IPS-18a (cell line): ENCODE data around the gene RLN3.
A peak's percentile ranks its signal among the peaks of the same experiment; 100 is the strongest.
"Not testable (repeated sequence)": the region's sequence is repeated elsewhere in the genome, so short reads cannot be mapped to it uniquely, and the experiment has no call there.

Experiments used
- H3K27ac ChIP-seq: one replicate; pipeline ENCODE4 v1.5.1; 2013; ENCODE audit warnings: low read length
- H3K27me3 ChIP-seq: one replicate; pipeline ENCODE4 v1.6.1; 2013; ENCODE audit warnings: mild to moderate bottlenecking, low read length; ENCODE audit not compliant: control insufficient read depth, insufficient read depth
- H3K36me3 ChIP-seq: one replicate; pipeline ENCODE4 v1.6.1; 2013; ENCODE audit warnings: low read depth, low read length; ENCODE audit not compliant: control insufficient read depth
- H3K4me1 ChIP-seq: one replicate; pipeline ENCODE4 v1.6.1; 2013; ENCODE audit warnings: low read depth, low read length; ENCODE audit not compliant: control insufficient read depth
- H3K4me3 ChIP-seq: one replicate; pipeline ENCODE4 v1.5.1; 2013; ENCODE audit warnings: low read length
- H3K9ac ChIP-seq: one replicate; pipeline ENCODE4 v1.6.1; 2013; ENCODE audit warnings: mild to moderate bottlenecking, low read length, moderate library complexity
- H3K9me3 ChIP-seq: one replicate; pipeline ENCODE4 v1.6.1; 2013; ENCODE audit warnings: low read depth, low read length; ENCODE audit not compliant: control insufficient read depth

Gene RLN3

GRCh38 chr19:14031719-14032480 is 4.0 kb downstream of the RLN3 start, which contains the start of gene IL27RA:
IL27RA (plus strand) TSS chr19:14031762; CDS start chr19:14031873, 111 bp downstream.
- H3K9me3 ChIP-seq: no peaks in the 10 kb centered on the region
- peak within 1 kb of the TSS; percentile 82 for H3K4me3 ChIP-seq
- no peaks in the 10 kb centered on the region for H3K36me3 ChIP-seq
- H3K4me1 ChIP-seq: peaks cover 5% of the 10 kb centered on the region
- peak within 1 kb of the TSS; percentile 58 for H3K9ac ChIP-seq
- H3K27ac ChIP-seq: no peak within 1 kb of the TSS
- H3K27me3 ChIP-seq: peaks cover 21% of the 10 kb centered on the region

GRCh38 chr19:14033946-14034345 is 6.0 kb downstream of the RLN3 start:
- Histone ChIP-seq H3K36me3 (no peaks in the 10 kb centered on the region), H3K4me1 (peaks cover 5% of the 10 kb centered on the region), H3K27me3 (peaks cover 21% of the 10 kb centered on the region), H3K4me3 (no peak overlapping the region), H3K27ac (no peak overlapping the region), H3K9me3 (no peaks in the 10 kb centered on the region), H3K9ac (no peak overlapping the region)

- peaks cover 18% of the 10 kb centered on the region for H3K27me3 ChIP-seq
- H3K9ac ChIP-seq: not testable (repeated sequence)
These were observed 7.2 kb downstream of the RLN3 start for GRCh38 chr19:14035159-14035558.

GRCh38 chr19:14035706-14036105 is 7.8 kb downstream of the RLN3 start:
- Histone ChIP-seq H3K36me3 (no peaks in the 10 kb centered on the region), H3K9ac (no peak overlapping the region), H3K27me3 (peaks cover 13% of the 10 kb centered on the region), H3K27ac (no peak overlapping the region), H3K4me1 (peaks cover 5% of the 10 kb centered on the region), H3K9me3 (no peaks in the 10 kb centered on the region), H3K4me3 (no peak overlapping the region)

More at GRCh38 chr19:14035159-14035558, 7.2 kb downstream of the RLN3 start:
- H3K36me3 ChIP-seq, H3K4me3 ChIP-seq, H3K27ac ChIP-seq, H3K4me1 ChIP-seq, H3K9me3 ChIP-seq: not testable (repeated sequence)

GRCh38 chr19:14039181-14039580 is 11.2 kb downstream of the RLN3 start:
- Histone ChIP-seq H3K4me1 (no peaks in the 10 kb centered on the region), H3K36me3 (no peaks in the 10 kb centered on the region), H3K27me3 (no peaks in the 10 kb centered on the region), H3K9ac (no peak overlapping the region), H3K4me3 (no peak overlapping the region), H3K9me3 (no peaks in the 10 kb centered on the region), H3K27ac (no peak overlapping the region)

- Histone ChIP-seq H3K27ac (peak overlapping the region; percentile 76), H3K9ac (peak overlapping the region; percentile 62)
- not testable (repeated sequence) for H3K36me3 ChIP-seq
These were observed 15.0 kb downstream of the RLN3 start for GRCh38 chr19:14042659-14043608.

GRCh38 chr19:14047866-14048265 is 19.9 kb downstream of the RLN3 start:
- not testable (repeated sequence) for H3K4me1 ChIP-seq, H3K9ac ChIP-seq, H3K4me3 ChIP-seq, H3K27me3 ChIP-seq, H3K36me3 ChIP-seq, H3K9me3 ChIP-seq, H3K27ac ChIP-seq

More at GRCh38 chr19:14042659-14043608, 15.0 kb downstream of the RLN3 start:
- H3K27me3 ChIP-seq, H3K4me3 ChIP-seq, H3K4me1 ChIP-seq, H3K9me3 ChIP-seq: not testable (repeated sequence)

- H3K4me1 ChIP-seq: no peaks in the 10 kb centered on the region
- peaks cover 3% of the 10 kb centered on the region for H3K9me3 ChIP-seq
- no peak overlapping the region for H3K27ac ChIP-seq
- no peaks in the 10 kb centered on the region for H3K36me3 ChIP-seq
- no peak overlapping the region for H3K4me3 ChIP-seq
- H3K9ac ChIP-seq: no peak overlapping the region
- H3K27me3 ChIP-seq: no peaks in the 10 kb centered on the region
These were observed 20.6 kb downstream of the RLN3 start for GRCh38 chr19:14048443-14049153.

- H3K4me3 ChIP-seq: no peak overlapping the region
- peaks cover 3% of the 10 kb centered on the region for H3K9me3 ChIP-seq
- H3K27ac ChIP-seq: no peak overlapping the region
- H3K9ac ChIP-seq: no peak overlapping the region
- no peaks in the 10 kb centered on the region for H3K36me3 ChIP-seq
- H3K27me3 ChIP-seq: no peaks in the 10 kb centered on the region
- no peaks in the 10 kb centered on the region for H3K4me1 ChIP-seq
These were observed 22.6 kb downstream of the RLN3 start for GRCh38 chr19:14050512-14050911.

- H3K36me3 ChIP-seq, H3K27ac ChIP-seq, H3K27me3 ChIP-seq, H3K4me3 ChIP-seq, H3K4me1 ChIP-seq, H3K9me3 ChIP-seq, H3K9ac ChIP-seq: not testable (repeated sequence)
These were observed 23.0 kb downstream of the RLN3 start for GRCh38 chr19:14050961-14051360.

- Histone ChIP-seq H3K9ac (no peak overlapping the region), H3K27me3 (no peaks in the 10 kb centered on the region), H3K36me3 (no peaks in the 10 kb centered on the region), H3K27ac (no peak overlapping the region), H3K9me3 (peaks cover 3% of the 10 kb centered on the region), H3K4me3 (no peak overlapping the region), H3K4me1 (no peaks in the 10 kb centered on the region)
These were observed 24.0 kb downstream of the RLN3 start for GRCh38 chr19:14051980-14052379.
